Activated gamma-delta T cell treated with anti-CD3 and anti-CD28 coated beads, Interleukin-2, amount 50 U/mL, for 16 hours (primary cell): ENCODE measurements around the gene FOXL1.

Experiments
- DNase-seq: peaks from one replicate; pipeline ENCODE4 v3.0.0-alpha.2; 2020; ENCODE audit warnings: low read depth

FOXL1 gene

DNA sequence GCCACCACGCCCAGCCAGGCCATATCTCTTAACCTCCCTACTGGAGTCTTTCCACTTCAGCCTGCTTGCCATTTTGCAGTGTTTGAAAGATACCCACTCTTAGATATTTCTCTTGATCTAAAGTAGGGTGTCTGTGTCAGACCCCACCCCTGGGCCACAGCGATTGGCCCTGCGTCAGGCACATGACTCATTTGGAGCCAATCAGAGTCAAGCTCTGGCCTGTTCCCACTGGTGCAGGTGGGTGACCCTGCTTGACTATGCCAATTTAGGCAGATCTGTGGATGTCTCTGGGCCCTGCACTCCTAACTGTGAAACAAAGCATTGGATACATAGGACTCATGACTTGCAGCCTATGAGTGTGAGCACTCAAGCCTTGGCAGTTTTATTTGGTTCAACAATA, 27.6 kb downstream of the FOXL1 start:
- DNase-seq = no peak

DNA sequence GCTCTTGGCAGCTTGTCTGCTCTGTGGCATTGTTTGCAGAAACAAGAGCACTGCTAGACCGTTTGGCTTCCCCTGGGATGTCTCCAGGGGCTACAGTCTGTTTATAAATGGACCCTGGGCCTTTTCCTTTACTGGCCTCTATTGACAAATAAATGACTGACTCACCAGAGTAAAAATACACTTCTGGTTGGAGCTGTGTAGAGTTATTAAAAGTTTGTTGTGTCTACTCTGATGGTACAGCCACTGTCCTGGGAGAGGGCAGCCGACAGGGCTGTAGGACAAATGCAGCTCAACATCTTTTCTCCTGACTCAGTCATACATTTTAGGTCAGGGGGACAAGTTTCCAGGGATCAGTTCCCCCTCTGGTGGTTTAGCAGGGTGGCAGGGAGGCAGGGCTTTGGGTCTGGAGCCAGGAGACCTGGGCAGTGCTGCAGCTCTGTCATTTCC, 30.0 kb downstream of the FOXL1 start:
- no peak for DNase-seq

DNA sequence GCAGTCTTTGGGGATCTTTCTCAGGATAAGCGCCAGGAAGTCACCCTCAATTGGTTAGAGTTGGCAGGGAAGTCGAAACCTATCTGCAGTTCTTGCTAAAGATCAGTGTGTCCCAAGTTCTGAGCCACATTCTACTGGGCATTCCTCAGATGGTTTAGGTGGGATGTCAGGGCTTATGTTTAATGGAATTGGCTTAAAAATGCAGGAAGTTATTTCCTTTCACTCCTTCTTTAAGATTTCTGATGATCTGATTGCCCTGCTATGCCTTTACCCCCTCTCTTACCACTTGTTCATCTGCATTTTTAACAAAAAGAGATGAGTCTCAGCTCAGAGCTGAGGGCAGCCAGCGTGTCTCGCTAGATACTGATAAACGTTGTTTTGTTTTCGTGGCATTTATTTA, 30.8 kb downstream of the FOXL1 start:
- DNase-seq = no peak

DNA sequence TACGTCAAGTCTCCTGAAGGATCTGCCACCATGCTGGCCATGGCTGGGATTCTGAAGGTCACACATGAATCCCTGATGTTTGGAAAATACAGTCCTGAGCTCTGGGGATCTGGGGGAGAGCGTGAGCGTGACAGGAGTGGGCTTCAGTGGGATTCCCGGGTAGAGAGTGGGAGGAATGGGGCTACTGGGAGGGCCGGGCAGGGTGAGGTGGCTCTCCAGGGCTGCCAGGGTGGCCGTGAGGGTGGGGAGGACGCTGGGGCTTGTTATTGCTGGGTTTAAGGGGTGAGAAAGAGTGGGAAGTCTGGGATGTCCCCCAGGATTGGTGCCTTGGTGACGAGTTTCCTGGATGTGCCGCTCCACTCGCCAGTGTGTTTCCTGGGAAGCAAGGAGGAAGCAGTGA, 31.3 kb downstream of the FOXL1 start:
- no peak for DNase-seq

DNA sequence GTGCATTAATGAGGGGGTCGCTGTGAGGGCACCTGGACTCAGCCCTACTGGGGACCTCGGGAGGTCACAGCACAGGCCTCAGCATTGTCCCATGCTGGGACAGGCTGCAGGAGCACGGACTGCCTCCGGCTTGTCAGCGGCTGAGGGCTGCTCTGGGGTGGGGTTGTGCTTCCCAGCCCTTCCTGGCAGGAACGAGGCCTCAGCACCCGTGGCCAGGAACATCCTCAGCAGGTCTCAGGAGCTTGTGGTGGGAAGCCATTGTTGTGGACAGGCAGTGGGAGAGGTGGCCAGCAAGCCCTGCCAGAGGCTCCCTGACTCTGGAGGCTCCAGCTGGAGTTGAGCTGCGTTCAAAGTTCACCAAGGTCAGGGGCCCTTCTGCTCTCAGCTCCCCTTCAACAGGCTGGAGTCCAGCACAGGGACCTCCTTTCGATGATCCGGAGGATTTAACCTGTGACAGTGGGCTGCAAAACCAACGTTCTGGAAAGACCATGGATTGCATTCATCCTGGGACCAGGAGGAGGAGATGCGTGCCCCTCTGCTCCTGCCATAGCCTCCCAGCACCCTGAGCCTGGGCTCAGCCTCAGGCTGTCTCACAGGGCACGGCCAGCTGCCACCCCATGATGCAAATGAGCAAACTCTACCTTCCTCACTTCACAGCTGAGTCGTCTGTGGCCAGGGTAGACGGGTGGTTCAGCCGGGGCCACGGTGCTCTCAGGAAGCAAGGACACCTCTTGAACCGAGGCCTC, 32.6 kb downstream of the FOXL1 start:
- DNase-seq = no peak

DNA sequence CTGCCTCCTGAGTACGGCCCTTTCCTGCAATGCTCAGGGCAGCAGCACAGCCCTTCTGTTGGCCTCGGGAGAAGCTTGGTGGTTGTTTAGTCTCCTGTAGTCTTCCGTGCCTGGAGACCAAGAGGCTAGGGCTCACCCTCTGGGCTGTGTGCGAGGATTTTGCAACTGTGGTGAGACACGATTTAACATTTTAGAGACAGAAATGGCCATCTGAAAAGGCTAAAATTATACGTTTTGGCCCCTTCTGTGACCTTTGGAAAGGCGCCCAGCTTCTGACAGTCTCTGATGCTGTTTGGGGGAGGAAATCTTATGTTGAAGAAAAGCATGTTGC, 33.1 kb downstream of the FOXL1 start:
- DNase-seq = no peak

DNA sequence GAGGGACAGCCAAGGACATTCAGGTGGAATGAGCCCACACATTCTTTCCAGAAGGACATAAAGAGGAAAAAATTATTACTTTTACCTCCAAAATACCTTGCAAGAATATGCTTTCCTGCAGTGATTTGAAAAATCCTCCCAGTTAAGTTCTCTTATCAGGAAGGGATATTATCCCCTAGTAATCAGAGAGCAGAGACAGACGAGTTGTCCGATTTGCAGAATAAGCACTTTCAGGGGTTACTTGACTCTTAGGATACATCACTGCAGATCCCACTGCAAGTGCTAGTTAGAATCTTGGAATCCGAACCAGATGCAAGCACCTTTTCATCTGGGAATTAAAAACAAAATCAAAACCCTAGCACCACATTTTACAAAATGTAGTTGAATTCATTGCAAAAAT, 33.6 kb downstream of the FOXL1 start:
- no peak for DNase-seq

DNA sequence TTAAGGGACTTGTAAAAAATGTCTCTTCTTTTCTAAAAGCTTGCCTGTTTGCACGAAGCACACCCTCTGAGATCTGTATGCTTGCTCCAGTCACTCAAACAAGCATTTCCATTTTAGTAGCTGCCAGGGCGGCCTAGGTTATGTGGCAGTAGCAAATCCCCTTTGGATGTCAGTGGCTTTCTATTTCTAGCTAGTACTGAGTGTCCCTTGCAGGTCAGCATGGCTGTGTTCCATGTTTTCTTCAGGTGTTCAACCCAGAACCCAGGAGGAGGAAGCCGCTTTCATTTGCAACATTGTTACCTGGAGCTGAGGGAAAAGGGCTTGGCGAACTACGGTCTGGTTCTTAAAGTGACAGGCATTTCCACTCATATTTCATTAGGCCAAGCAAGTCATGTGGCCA, 36.4 kb downstream of the FOXL1 start:
- DNase-seq = no peak

DNA sequence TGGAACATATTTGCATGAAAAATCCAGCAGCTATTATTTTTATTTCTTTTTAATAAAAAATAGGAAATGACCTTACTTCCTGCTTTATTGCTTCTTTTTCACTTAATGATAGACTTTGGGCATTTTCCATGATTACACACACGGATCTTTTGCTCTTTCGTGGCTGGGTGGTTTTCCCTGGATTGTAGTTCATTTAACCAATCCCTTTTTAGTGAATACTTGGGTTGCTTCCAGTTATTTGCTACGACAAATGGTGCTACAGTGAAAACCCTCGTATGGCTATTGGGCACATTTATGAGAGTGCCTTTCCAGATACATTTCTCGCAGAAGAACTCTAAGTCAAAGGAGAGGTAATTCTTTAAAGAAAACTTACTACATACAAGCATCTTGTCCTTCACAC, 38.6 kb downstream of the FOXL1 start:
- DNase-seq = no peak

DNA sequence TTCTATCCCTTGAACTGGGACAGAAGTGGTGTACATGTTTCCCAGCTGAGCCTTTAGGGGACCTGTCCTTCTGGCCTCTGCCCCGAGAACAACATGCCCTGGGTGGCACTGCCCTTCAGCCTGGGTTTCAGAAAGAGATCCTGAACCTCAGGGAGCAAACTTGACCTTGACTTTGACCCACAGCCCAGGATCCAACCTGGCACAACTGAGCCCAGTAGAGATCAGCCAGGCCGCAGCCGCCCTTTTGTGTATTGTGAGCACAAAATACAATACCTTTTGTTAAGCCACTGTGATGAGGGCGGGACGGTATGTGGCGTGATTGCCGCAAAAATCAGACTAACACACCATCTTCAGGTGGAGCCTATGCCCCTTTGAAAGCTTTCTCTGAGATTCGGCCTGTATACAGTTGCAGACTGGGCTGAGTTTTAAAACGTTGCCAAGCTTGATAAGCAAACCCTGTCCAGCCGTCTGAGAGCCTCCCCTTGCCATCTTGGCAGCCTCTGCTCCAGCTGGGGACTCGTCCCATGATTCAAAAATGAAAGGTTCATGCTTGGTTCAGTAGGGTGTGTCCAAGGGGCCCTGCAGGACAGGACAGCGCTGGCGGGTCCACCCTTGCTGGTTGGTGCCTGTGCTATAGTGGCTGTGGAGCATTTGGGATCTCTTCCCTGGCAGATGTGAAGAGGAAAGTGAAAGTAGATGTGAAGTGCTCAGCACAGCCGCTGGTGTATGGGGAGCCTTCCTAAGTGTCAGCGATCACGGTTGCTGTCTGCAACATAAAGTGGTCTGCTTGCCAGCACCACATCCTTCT, 40.3 kb downstream of the FOXL1 start:
- DNase-seq = no peak

DNA sequence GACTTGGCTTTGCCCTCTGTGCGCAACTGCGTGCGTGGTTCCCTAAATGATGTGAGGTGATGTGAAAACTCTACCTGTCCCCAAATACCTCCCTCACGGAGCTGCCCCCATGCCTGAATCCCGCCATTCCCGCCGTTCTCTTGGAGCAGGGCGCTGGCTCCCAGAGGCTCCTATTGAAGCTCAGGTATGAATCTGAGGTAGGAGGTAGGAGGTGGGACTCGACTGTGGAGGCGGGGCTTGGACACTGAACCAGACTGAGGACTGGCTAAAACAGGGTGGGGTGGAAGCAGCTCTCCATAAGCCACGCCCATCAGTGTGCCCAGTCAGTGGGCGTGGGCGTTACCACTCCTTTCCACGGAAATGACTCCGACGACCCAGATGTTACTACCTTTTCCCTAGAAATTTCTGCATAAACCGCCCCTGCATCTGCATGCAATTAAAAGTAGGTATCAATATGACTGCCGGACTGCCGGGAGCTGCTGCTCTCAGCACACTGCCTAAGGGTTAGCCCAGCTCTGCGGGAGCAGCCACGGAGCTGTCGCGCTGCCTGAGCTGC, 41.0 kb downstream of the FOXL1 start:
- DNase-seq = no peak

DNA sequence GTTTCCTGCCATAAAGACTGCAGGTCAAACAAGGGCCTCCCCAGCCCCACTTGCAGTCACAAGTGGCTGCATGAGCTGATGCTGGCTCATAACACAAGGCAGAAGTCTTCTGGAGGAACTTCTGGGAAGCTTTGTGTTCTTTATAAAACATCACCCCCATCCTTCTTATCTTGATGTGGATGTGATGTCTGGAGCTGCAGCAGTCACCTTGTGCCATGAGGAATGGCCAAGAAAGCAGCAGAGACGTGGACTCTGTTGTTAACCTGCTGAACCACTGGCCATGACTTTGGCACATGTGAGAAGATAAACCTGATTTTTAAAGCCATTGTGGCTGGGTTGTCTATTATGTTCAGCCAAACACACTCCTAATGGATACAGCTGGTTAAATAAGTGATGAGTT, 41.8 kb downstream of the FOXL1 start:
- no peak for DNase-seq

DNA sequence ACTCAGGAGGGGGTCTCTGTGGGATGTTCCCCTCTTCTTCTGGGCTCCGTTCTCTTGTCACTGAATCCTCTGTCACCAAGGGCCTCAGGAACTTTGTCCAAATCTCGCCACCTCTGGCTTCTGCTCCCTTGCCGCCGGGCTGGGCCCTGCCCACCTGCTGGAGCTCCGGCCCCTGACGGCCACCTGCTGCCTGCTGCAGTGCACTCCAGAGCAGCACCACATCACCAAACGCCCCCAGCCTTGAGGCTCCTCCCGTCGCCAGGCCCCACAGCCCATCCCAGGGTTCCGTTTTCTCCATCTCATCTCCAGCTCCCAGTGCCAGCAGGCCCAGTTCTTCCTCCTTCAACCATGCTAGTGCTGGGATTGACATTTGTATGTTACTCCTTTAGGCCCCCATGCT, 43.6 kb downstream of the FOXL1 start:
- no peak for DNase-seq

DNA sequence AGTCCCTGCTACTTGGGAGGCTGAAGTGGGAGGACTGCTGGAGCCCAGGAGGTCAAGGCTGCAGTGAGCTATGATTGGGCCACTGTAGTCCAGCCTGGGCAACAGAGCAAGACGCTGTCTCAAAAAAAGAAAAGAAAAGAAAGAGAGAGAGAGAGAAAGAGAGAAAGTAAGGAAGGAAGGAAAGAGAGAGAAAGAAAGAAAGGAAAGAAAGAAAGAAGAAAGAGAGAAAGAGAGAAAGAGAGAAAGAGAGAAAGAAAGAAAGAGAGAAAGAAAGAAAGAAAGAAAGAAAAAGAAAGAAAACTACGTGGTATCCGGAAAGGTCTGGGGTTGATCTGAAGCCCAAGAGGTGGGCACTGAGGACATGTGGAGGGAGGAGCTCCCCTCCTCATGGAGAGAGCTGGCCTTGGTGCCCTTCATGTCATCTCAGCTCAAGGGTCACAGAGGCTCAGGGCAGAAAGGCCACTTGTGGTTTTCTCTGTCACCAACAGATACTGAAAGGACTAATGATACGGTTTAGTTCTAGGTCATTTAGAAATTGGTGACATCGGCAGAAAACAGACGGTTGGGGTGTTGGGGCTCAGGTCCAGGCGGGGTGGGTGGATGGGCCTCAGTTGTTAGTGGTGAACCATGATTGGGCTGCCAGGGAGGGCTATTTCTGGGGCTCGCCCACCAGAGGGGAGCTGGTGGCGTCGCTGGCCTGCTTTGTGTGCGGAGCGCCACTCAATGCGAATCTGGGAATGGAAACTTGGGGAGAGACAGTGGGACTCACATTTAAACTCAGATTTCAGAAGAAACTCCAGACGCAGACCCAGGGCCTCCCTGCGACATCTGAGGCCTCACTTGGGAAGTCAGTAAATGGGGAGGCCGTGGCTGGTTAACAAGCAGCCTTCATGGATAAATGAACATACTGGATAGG, 44.6 kb downstream of the FOXL1 start:
- no peak for DNase-seq

DNA sequence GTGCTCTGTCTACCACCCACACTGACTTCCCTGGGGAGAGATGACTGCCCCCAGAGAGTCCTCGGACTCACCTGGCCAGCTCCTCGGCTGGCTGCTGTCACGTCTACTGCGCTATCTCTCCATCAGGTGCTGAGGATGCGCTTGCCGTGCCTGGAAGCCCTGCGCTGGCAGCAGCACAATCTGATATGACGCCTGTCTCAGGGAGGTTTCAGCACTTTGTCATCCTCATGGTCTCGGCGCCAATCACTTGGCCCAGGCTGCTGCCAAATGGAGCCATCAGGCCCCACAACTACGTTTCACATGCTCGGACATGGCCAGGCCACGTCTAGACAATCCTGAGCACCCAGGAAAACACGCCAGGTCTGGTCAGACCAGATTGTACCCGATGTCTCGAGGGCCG, 46.7 kb downstream of the FOXL1 start:
- DNase-seq = no peak

DNA sequence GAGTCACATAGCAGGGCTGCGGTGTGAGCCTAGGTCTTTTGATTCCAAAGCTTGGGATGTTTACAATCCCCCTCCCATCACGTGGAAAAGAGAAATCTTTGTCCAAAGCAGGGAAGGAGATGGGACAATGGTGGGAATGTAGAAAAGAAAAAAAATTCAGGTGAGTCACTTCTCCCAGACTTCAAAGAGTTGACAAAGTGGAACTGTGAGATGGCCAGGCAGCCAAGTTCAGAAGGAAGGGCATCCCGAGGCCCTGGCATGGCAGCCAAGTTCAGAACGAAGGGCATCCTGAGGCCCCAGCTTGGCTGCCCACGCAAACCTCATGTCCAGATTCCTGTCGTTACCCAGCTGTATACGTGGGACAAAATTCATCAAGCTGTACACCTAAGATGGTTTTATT, 47.5 kb downstream of the FOXL1 start:
- DNase-seq = no peak

DNA sequence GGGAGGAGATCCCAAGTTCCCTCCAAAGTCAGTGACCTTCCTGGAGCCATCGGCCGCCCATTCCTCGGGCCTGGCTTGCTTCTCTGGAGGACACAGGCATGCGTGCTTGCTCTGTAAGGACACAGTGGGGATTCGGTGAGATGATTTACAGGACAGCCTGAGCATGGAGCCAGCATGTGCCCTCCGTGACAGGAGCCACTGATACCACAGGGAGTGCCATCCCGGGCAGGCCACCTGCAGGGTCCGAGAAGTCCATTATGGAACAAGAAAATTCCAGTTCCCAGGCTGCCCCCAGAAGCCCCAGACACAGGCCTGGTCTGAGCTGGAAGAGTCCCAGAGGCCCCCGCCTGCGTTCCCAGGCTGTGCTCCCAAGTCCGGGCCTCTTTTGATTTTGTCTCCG, 47.9 kb downstream of the FOXL1 start:
- DNase-seq = no peak

DNA sequence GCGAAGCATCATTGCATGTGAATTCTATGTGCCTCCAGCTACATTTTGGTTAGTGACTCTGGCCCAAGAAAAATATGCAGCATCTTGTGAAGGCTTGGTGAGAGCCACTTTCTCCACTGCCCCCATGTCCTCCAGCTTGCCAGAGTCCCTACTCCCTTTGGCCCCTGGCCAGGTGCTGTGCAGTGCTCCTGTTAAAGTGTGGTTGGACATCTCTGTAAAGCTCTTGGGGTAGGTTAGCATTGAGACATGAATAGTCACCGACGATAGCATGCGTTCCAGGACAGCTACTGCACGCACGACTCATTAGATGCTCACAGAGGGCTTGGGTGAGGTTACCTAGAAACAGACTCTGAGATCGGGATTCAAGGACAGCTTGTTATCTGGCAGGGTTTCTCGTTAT, 48.6 kb downstream of the FOXL1 start:
- no peak for DNase-seq

DNA sequence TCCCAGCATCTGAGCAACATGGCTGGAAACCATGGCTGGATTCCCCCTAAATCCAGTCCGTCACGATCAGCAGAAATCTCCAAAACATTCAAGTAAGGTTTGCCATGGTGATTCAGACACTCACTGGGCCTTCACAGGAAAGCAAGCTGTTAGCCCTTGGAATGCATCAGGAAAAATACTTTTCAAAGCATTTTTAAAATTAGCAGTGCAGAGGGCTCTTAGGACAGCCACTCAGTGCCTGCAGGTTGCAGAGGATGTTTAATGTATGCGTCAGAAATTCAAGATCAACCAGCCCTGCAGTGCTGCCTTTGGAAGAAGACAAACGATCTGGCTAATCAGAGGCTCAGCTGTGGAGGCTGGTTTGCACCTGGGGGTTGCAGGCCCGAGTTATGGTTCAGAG, 50.3 kb downstream of the FOXL1 start:
- no peak for DNase-seq

DNA sequence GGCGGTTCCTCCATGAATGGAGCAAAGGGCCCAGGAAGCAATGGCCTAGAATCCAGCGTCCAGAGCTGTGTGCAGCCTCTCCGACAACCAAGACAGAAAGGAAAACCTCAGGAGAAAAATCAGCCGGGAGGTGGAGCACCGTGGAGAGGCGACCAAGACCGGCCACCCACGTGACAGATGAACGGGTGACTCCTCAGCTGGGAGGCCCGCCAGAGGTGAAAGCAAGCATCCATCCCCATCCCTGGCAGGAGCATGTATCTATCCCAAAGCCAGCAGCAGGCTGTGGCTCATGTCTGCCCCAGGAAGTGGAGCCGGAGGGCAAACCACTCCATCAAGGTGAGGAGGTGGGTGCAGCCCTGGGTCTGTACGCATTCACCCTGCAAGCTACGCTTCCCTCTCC, 52.1 kb downstream of the FOXL1 start:
- no peak for DNase-seq

DNA sequence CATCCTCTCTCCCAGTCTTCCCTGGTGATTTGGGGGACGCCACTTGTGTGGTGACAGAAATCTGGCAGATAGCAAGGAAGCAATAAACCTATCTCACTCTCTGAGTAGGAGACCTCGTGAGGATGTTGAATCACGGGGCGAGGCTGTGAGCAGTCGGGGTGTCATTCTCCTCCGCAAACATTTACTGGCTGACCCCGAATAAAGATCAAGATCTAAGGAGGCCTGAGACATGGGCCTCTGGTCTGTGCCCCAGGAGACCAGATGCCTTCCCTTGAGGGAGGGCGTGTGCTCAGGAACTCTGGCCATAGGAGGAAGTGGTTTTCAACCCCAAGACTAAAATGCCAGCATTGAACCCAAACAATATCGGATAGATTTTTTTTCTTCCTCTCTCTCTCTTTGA, 53.1 kb downstream of the FOXL1 start:
- DNase-seq = no peak
